Gastrocnemius medialis (tissue), 4 donors: ENCODE data around the gene BCL11A.

Experiments
- CTCF ChIP-seq, 5 experiments: fragments of 450-650 bp in 3 of 5; fragments of 200-600 bp in 2 of 5; sonication (generic) in 2 of 5; IDR thresholded peaks in 4 of 5; conservative IDR thresholded peaks in 1 of 5; 1 replicate in 4 of 5; 2 replicates in 1 of 5; pipeline ENCODE4 v1.5.1; 2016 to 2019; ENCODE audit warnings: antibody characterized with exemption in 5 of 5, mild to moderate bottlenecking in 3 of 5, moderate library complexity in 3 of 5
- POLR2A ChIP-seq, 2 donors: fragments of 450-650 bp; IDR thresholded peaks; one replicate each; pipeline ENCODE4 v1.6.1; 2017; ENCODE audit warnings: antibody characterized with exemption in 2 of 2, mild to moderate bottlenecking in 2 of 2, moderate library complexity in 2 of 2

- no peak for TF ChIP-seq CTCF (IDR thresholded peaks at IDR 0.05 in 4 of 5, conservative IDR thresholded peaks at IDR 0.05 in 1 of 5)
- no peak for TF ChIP-seq POLR2A (IDR thresholded peaks at IDR 0.05)
These were observed 66.9 kb downstream of the BCL11A start for GRCh38 chr2:60486551-60486950.
